Ovary (tissue), 10 donors: ENCODE data around the gene LIG4. TPM values are rescaled to one million over a fixed set of nuclear protein-coding genes. Genes with fewer than 3 reads are reported as not detected.
A peak's percentile ranks its signal among the peaks of the same experiment; 100 is the strongest.

Experiments used
- DNase-seq, 5 donors: peaks; one replicate each; pipeline ENCODE4 v3.0.0-alpha.2; 2019 to 2020
- H3K27ac ChIP-seq, 2 donors: fragments of 200-600 bp; one replicate each; pipeline versions ENCODE4 v1.5.1 to v1.8.0; 2019 to 2022
- H3K27me3 ChIP-seq: fragments of 200-600 bp; one replicate; pipeline ENCODE4 v1.8.0; 2022
- H3K36me3 ChIP-seq: fragments of 200-600 bp; sonication (generic); one replicate; pipeline ENCODE4 v1.5.1; 2019
- H3K4me1 ChIP-seq: one replicate; pipeline ENCODE4 v1.8.1; 2013; ENCODE audit warnings: mild to moderate bottlenecking, moderate library complexity; ENCODE audit not compliant: insufficient read depth
- H3K4me3 ChIP-seq: fragments of 200-600 bp; sonication (generic); one replicate; pipeline ENCODE4 v1.5.1; 2017
- H3K9me3 ChIP-seq, 2 donors: fragments of 200-600 bp in 1 of 2; sonication (generic) in 1 of 2; one replicate each; pipeline versions ENCODE4 v1.5.1 to v1.8.1; 2013 to 2019; ENCODE audit warnings: mild to moderate bottlenecking in 1 of 2, moderate library complexity in 1 of 2
- EP300 ChIP-seq: sonication (generic); formaldehyde crosslinking; IDR thresholded peaks from one replicate; pipeline ENCODE4 v1.6.1; 2017; ENCODE audit warnings: antibody characterized with exemption
- POLR2A ChIP-seq: fragments of 450-650 bp; IDR thresholded peaks from one replicate; pipeline ENCODE4 v1.6.1; 2017; ENCODE audit warnings: antibody characterized with exemption, mild to moderate bottlenecking, moderate library complexity
- WGBS, 3 donors: extraction: QIAGEN DNeasy Blood & Tissue Kit in 1 of 3; methylation state at CpG; one replicate each; pipeline versions ENCODE4 v1.1.5 to v1.1.7; 2013 to 2017; 5-methylcytosine and 5-hydroxymethylcytosine counted together
- intact Hi-C, 4 donors: fragments of 100-400 bp; cut with DNase I; formaldehyde crosslinking; loops; one replicate each; pipeline versions ENCODE4 v1.11.0 to v1.15.1; 2022 to 2023
- long read RNA-seq, 3 donors: library from polyadenylated mRNA in 2 of 3; unstranded in 2 of 3; transcript quantifications; one replicate each; pipeline ENCODE4 v2.0.0 and lab custom pipeline, GENCODE V29; 2021 to 2026
- polyA plus RNA-seq, 2 donors: library from polyadenylated mRNA; stranded (reverse); fragments of 200-250 nt in 1 of 2; fragments of 350-450 nt in 1 of 2; fragmentation: Illumina TruSeq in 1 of 2; extraction: RNeasy Lipid Tissue Mini Kit (QIAGEN cat#74804) in 1 of 2; gene quantifications; one replicate each; pipeline ENCODE4 v1.2.3, GENCODE V29; 2013 to 2014
- total RNA-seq, 7 donors: library from RNA; depleted of rRNA in 2 of 7; stranded (reverse); fragments of >200 nt in 2 of 7; fragmentation: NEBNext Ultra II Directional in 3 of 7; extraction: Animal tissue kit (Norgen Biotek cat#: 25700) in 3 of 7; gene quantifications; one replicate each; pipeline versions ENCODE4 v1.1.0 to v1.2.4, GENCODE V29; 2016 to 2023
- TF ChIP-seq, protein P1 (sequence below), 3 donors: fragments of 450-650 bp in 2 of 3; fragments of 200-600 bp in 1 of 3; IDR thresholded peaks; one replicate each; pipeline versions ENCODE4 v1.5.1 to v1.8.0; 2016 to 2022; ENCODE audit warnings: antibody characterized with exemption in 3 of 3, mild to moderate bottlenecking in 1 of 3
- donor health status: DM: no; HTN: no; CAD: no; lungs with moderate emphysema.
- donor health status: DM: no; HTN: no; CAD: no.
- donor health status: Bipolar disorder and iron deficiency.
- donor health status: DM: yes; HTN: yes; CAD: no.
- donor health status: DM: no; HTN: no; CAD: no.
- donor health status: DM: yes; HTN: yes; CAD: no.

Gene LIG4
- 1 to 10 TPM; 4.3 to 7.2 (median 5.1) TPM for total RNA-seq
- polyA plus RNA-seq = 1 to 10 TPM; 3.5 to 6.6 TPM
- long read RNA-seq, donor 1, full-length matches to known transcripts = 3 of 8 reads
- long read RNA-seq, donor 1, partial matches to known transcripts = 0 of 8 reads
- long read RNA-seq, donor 1, other reads (novel, unspliced or antisense) = 5 of 8 reads
- long read RNA-seq, donor 2, full-length matches to known transcripts = 5 of 5 reads
- long read RNA-seq, donor 2, partial matches to known transcripts = 0 of 5 reads
- long read RNA-seq, donor 2, other reads (novel, unspliced or antisense) = 0 of 5 reads
- long read RNA-seq, donor 3, full-length matches to known transcripts = 4 of 4 reads
- long read RNA-seq, donor 3, partial matches to known transcripts = 0 of 4 reads
- long read RNA-seq, donor 3, other reads (novel, unspliced or antisense) = 0 of 4 reads

DNA sequence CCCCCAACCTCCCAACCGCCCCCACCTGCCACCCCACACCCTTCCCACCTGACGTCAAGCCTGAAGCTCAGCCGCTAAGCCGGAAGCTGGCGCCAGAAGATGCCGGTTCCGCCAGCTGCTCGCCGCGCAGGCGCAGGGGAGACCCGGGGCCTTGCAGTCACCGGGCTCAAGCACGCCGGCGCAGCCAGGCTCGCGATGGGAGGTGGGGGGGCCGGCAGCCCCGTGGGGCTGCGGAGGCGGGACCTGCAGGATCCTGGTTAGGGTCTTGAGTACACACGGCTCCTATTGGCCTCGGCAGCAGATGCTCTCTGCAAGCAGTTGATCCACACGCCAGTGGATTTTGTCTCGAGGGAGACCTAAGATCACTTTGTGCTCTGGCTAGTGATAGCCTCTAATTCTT is at the start of gene LIG4:
Gene LIG4 (minus strand): TSS at position 101 of the 400 bp plus-strand sequence. CDS start 4,268 bp downstream, outside the sequence.
- 0 to 1% (median 1%) methylated on average over 10 to 26 of the region's 26 CpGs for WGBS, 3 donors
- no peak for TF ChIP-seq POLR2A
- TF ChIP-seq, protein P1, sequence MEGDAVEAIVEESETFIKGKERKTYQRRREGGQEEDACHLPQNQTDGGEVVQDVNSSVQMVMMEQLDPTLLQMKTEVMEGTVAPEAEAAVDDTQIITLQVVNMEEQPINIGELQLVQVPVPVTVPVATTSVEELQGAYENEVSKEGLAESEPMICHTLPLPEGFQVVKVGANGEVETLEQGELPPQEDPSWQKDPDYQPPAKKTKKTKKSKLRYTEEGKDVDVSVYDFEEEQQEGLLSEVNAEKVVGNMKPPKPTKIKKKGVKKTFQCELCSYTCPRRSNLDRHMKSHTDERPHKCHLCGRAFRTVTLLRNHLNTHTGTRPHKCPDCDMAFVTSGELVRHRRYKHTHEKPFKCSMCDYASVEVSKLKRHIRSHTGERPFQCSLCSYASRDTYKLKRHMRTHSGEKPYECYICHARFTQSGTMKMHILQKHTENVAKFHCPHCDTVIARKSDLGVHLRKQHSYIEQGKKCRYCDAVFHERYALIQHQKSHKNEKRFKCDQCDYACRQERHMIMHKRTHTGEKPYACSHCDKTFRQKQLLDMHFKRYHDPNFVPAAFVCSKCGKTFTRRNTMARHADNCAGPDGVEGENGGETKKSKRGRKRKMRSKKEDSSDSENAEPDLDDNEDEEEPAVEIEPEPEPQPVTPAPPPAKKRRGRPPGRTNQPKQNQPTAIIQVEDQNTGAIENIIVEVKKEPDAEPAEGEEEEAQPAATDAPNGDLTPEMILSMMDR (IDR thresholded peaks at IDR 0.05) = no peak

DNA sequence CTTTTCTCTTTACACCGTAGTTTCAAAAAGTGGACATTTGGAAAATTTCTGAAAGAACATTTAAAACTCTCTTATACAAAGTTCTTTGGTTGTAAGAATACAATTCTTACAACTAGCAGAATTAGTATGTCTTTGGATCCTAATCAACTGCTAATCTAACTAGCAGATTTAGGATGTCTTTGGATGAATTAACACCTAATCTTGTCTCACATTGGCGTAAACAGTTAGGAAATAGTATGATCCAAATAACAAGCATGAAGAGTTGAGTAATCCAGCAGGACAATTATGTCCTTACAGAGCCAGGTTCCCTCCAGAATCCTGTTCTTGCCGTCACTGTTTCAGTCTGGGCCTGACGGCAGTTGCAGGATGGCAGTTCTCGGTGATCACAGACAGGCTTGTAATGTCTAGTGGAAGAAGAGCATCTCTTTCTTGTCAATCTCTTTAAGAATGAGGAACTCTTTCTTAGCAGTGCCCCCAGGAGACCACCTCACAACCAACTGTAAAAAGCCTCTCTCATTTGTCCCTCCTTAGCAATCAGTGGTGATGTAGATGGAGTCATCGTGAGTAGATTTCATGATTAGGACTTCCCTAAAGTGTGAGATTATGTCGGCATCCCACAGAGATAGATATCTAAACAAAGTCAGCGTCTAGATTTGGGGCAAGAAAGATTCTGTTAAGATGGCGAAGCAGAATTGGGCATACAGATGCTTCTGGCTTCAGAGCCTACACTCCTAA is 48.5 kb upstream of the LIG4 start:
- WGBS, 3 donors = 96 to 97% (median 96%) methylated on average over 9 of the region's 9 CpGs
- H3K9me3 ChIP-seq = no peaks in the 10 kb centered on the region
- no peaks in the 10 kb centered on the region for H3K27me3 ChIP-seq
- no peak for DNase-seq
- no peak overlapping the region for H3K27ac ChIP-seq
- TF ChIP-seq EP300 = no peak
- TF ChIP-seq, protein P1 (IDR thresholded peaks at IDR 0.05) = no peak
- no peak for TF ChIP-seq POLR2A
- peaks cover 1% of the 10 kb centered on the region for H3K4me1 ChIP-seq
- H3K4me3 ChIP-seq = no peak overlapping the region
- intact Hi-C loops = no loop called here
- H3K36me3 ChIP-seq = no peaks in the 10 kb centered on the region

More for the DNA sequence above, at the start of gene LIG4:
- no peak within 1 kb of the TSS for H3K27ac ChIP-seq
- no peaks in the 10 kb centered on the region for H3K36me3 ChIP-seq
- H3K4me1 ChIP-seq = peaks cover 9% of the 10 kb centered on the region
- H3K9me3 ChIP-seq = no peaks in the 10 kb centered on the region
- no peaks in the 10 kb centered on the region for H3K27me3 ChIP-seq
- DNase-seq = peak; percentile 85 to 93 (median 89)
- intact Hi-C loops = no loop called here
- peak within 1 kb of the TSS; percentile 41 for H3K4me3 ChIP-seq

DNA sequence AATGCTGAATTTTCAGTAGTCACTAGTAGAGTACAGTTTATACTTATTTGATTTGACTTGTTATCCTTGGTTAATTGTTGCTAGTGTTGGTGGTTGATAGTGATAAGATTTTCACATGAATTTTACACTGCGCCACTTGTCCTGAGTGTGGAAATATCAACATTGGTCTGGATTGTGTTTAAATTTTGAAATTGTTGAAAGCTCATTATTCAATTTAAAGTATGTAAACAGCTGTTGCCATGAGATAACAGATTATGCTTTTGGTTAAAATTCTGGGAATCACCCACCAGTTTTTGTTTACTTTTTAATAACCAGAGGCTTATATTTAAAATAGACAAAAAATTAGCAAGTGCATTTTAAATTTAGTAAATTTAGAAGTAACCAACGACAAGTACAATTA is 41.9 kb upstream of the LIG4 start:
- intact Hi-C loops = no loop called here

DNA sequence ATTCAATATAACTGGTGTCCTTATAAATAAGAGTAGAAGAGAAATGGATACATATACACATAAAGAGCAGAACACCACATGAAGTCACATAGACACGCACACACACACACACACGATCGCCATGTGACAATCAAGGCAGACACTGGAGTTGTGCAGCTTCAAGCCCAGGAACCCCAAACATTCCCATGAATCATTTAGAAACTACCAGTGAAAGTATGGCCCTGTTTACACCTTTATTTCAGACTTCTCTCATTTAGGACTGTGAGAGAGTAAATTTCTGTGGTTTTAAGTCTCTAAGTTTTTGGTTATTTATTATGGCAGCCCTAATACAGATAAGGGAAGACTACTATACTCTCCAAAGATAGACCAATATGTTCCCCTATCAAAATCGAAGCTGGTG is 33.8 kb upstream of the LIG4 start:
- intact Hi-C loops = no loop called here
- no peak for TF ChIP-seq EP300
- TF ChIP-seq POLR2A = no peak
- TF ChIP-seq, protein P1 (IDR thresholded peaks at IDR 0.05) = no peak

More for the DNA sequence above, 41.9 kb upstream of the LIG4 start:
- no peak for DNase-seq
- Histone ChIP-seq H3K36me3 (no peaks in the 10 kb centered on the region), H3K27ac (no peak overlapping the region), H3K4me1 (no peaks in the 10 kb centered on the region), H3K9me3 (no peaks in the 10 kb centered on the region), H3K4me3 (no peak overlapping the region), H3K27me3 (no peaks in the 10 kb centered on the region)
- WGBS, 3 donors = 19 to 35% (median 28%) methylated on average over 2 of the region's 2 CpGs
- TF ChIP-seq, protein P1 (IDR thresholded peaks at IDR 0.05) = no peak
- TF ChIP-seq POLR2A = no peak
- no peak for TF ChIP-seq EP300

More for the DNA sequence above, 33.8 kb upstream of the LIG4 start:
- Histone ChIP-seq H3K27ac (no peak overlapping the region), H3K4me1 (no peaks in the 10 kb centered on the region), H3K27me3 (no peaks in the 10 kb centered on the region), H3K4me3 (no peak overlapping the region), H3K9me3 (no peaks in the 10 kb centered on the region), H3K36me3 (no peaks in the 10 kb centered on the region)
- 67 to 72% (median 70%) methylated on average over 4 of the region's 4 CpGs for WGBS, 3 donors
- no peak for DNase-seq
